Suprapubic skin (tissue), 3 donors: ENCODE data around the gene PSMF1.

Source experiments
- EP300 ChIP-seq: sonication (generic); formaldehyde crosslinking; IDR thresholded peaks from one replicate; pipeline ENCODE4 v1.6.1; 2017; ENCODE audit warnings: antibody characterized with exemption
- TF ChIP-seq, protein P1 (sequence below), 2 donors: fragments of 200-600 bp in 1 of 2; fragments of 450-650 bp in 1 of 2; sonication (generic) in 1 of 2; IDR thresholded peaks; one replicate each; pipeline ENCODE4 v1.5.1; 2016 to 2019; ENCODE audit warnings: antibody characterized with exemption in 2 of 2, mild to moderate bottlenecking in 1 of 2, moderate library complexity in 1 of 2

- TF ChIP-seq, protein P1, sequence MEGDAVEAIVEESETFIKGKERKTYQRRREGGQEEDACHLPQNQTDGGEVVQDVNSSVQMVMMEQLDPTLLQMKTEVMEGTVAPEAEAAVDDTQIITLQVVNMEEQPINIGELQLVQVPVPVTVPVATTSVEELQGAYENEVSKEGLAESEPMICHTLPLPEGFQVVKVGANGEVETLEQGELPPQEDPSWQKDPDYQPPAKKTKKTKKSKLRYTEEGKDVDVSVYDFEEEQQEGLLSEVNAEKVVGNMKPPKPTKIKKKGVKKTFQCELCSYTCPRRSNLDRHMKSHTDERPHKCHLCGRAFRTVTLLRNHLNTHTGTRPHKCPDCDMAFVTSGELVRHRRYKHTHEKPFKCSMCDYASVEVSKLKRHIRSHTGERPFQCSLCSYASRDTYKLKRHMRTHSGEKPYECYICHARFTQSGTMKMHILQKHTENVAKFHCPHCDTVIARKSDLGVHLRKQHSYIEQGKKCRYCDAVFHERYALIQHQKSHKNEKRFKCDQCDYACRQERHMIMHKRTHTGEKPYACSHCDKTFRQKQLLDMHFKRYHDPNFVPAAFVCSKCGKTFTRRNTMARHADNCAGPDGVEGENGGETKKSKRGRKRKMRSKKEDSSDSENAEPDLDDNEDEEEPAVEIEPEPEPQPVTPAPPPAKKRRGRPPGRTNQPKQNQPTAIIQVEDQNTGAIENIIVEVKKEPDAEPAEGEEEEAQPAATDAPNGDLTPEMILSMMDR (IDR thresholded peaks at IDR 0.05), result no peak
- TF ChIP-seq EP300, result no peak
Observed at GRCh38 chr20:1197801-1198200, 79.4 kb downstream of the PSMF1 start.
